ENCODE data around the gene SPECC1.

Gene SPECC1

GRCh38 chr17:20210180-20210579 lies 201.0 kb downstream of the SPECC1 start:
- TF ChIP-seq CTCF (IDR thresholded peaks at IDR 0.05; ENCODE audit: low read length, missing control alignments): no peak
- no peak overlapping the region for H3K4me3 ChIP-seq (replicated peaks; ENCODE audit: low read depth, low read length)
- no peak for DNase-seq (ENCODE audit: low read depth)

GRCh38 chr17:20210614-20211013 lies 201.5 kb downstream of the SPECC1 start:
- TF ChIP-seq CTCF (IDR thresholded peaks at IDR 0.05; ENCODE audit: low read length, missing control alignments): no peak
- no peak for DNase-seq (ENCODE audit: low read depth)
- H3K4me3 ChIP-seq (replicated peaks; ENCODE audit: low read depth, low read length): no peak overlapping the region

DNA sequence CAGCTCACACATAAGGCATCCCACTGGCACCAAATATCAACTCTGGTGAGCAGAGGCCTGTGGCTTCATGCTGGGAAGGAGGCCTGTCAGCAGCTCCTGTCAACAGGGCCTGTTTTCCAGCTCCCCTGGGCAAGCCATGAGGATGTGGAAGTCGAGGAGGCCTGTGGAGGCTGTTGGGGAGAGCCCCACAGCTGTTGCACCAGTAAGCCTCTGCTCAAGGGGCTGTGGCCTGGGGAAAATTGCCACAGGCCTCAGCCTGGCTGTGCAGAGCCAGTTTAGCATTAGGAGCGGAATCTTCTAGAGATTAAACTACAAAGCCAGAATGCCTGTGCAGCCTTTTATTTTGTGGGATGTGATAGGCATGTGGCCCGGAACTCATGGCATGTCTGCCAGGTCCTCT lies 202.1 kb downstream of the SPECC1 start:
- no peak for DNase-seq (ENCODE audit: low read depth)
- TF ChIP-seq CTCF (IDR thresholded peaks at IDR 0.05; ENCODE audit: low read length, missing control alignments): no peak
- H3K4me3 ChIP-seq (replicated peaks; ENCODE audit: low read depth, low read length): no peak overlapping the region

DNA sequence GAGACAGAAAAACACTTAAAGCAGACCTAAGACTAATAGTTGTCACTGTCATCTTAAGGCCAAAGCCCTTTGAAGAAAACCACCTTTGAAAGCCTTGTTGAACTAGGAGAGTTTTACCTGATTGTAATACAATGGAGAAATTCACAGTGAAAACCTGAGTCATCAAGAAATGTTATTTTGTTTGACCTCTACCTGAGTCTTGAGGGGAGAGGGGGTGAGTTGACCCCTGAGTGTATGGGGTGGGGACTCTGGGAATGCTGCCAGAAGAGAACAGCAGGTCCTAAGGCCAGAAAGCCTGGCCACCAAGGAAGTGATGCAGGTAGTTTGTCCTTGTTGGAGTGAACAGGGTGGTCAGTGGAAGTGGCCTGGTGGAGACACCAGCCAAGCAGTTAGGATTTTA lies 204.3 kb downstream of the SPECC1 start:
- no peak overlapping the region for H3K4me3 ChIP-seq (replicated peaks; ENCODE audit: low read depth, low read length)
- TF ChIP-seq CTCF (IDR thresholded peaks at IDR 0.05; ENCODE audit: low read length, missing control alignments): no peak
- no peak for DNase-seq (ENCODE audit: low read depth)

GRCh38 chr17:20214794-20215193 lies 205.6 kb downstream of the SPECC1 start:
- no peak for TF ChIP-seq CTCF (IDR thresholded peaks at IDR 0.05; ENCODE audit: low read length, missing control alignments)
- no peak overlapping the region for H3K4me3 ChIP-seq (replicated peaks; ENCODE audit: low read depth, low read length)
- no peak for DNase-seq (ENCODE audit: low read depth)

GRCh38 chr17:20216154-20216815 lies 207.1 kb downstream of the SPECC1 start:
- no peak for TF ChIP-seq CTCF (IDR thresholded peaks at IDR 0.05; ENCODE audit: low read length, missing control alignments)
- no peak overlapping the region for H3K4me3 ChIP-seq (replicated peaks; ENCODE audit: low read depth, low read length)
- no peak for DNase-seq (ENCODE audit: low read depth)

- no peak for DNase-seq (ENCODE audit: low read depth)
- TF ChIP-seq CTCF (IDR thresholded peaks at IDR 0.05; ENCODE audit: low read length, missing control alignments): no peak
- H3K4me3 ChIP-seq (replicated peaks; ENCODE audit: low read depth, low read length): no peak overlapping the region
Observed at GRCh38 chr17:20216853-20217252, 207.7 kb downstream of the SPECC1 start.

Measured in fibroblast of pulmonary artery (primary cell).